RCC 7860 (cell line): ENCODE results near the gene EMC10.
"Not testable (repeated sequence)": the region's sequence is repeated elsewhere in the genome, so short reads cannot be mapped to it uniquely, and the experiment has no call there.

Experiments
- DNase-seq: peaks from one replicate; pipeline ENCODE4 v3.0.0-alpha.2; 2015; ENCODE audit warnings: low spot score
- FAIRE-seq: peaks from 2 replicates; lab custom pipeline; 2012; peaks lifted over from hg19 to GRCh38; lab: Jason Lieb, UNC

The EMC10 gene

GRCh38 chr19:50476224-50476906, at the start of gene EMC10, which contains the start of gene GARIN5A:
Gene EMC10 (plus strand): TSS chr19:50476507. CDS start chr19:50476545, 38 bp downstream.
Gene GARIN5A (minus strand): TSS chr19:50476848. CDS start chr19:50476388, 460 bp downstream.
- DNase-seq (peak; percentile 70), FAIRE-seq (no peak)

- FAIRE-seq = no peak
- DNase-seq = no peak
Observed at GRCh38 chr19:50427318-50427925, 48.9 kb upstream of the EMC10 start.

GRCh38 chr19:50427997-50428425, 48.3 kb upstream of the EMC10 start:
- DNase-seq = no peak
- FAIRE-seq = no peak

- no peak for FAIRE-seq
- no peak for DNase-seq
Observed at GRCh38 chr19:50428772-50429463, 47.4 kb upstream of the EMC10 start.

GRCh38 chr19:50430888-50431342, 45.4 kb upstream of the EMC10 start:
- DNase-seq = no peak
- FAIRE-seq = no peak

GRCh38 chr19:50431343-50432220, 44.7 kb upstream of the EMC10 start:
- DNase-seq = peak; percentile 27
- no peak for FAIRE-seq

- no peak for FAIRE-seq
Observed at GRCh38 chr19:50432221-50433028, 43.9 kb upstream of the EMC10 start, which contains the start of gene MYBPC2. Gene MYBPC2 (plus strand): TSS chr19:50432892. CDS start chr19:50432954, 62 bp downstream.

GRCh38 chr19:50433201-50434180, 42.8 kb upstream of the EMC10 start:
- DNase-seq (no peak), FAIRE-seq (no peak)

More at GRCh38 chr19:50432221-50433028, 43.9 kb upstream of the EMC10 start, which contains the start of gene MYBPC2:
- no peak for DNase-seq

GRCh38 chr19:50434525-50434924, 41.8 kb upstream of the EMC10 start:
- no peak for DNase-seq

GRCh38 chr19:50435221-50435620, 41.1 kb upstream of the EMC10 start:
- FAIRE-seq (no peak), DNase-seq (no peak)

More at GRCh38 chr19:50434525-50434924, 41.8 kb upstream of the EMC10 start:
- FAIRE-seq = no peak

- FAIRE-seq (no peak), DNase-seq (no peak)
Observed at GRCh38 chr19:50435627-50436026, 40.7 kb upstream of the EMC10 start.

GRCh38 chr19:50437862-50438449, 38.4 kb upstream of the EMC10 start:
- no peak for FAIRE-seq
- no peak for DNase-seq

GRCh38 chr19:50439130-50439529, 37.2 kb upstream of the EMC10 start:
- FAIRE-seq = not testable (repeated sequence)

GRCh38 chr19:50444059-50444458, 32.2 kb upstream of the EMC10 start:
- no peak for DNase-seq
- FAIRE-seq = no peak

More at GRCh38 chr19:50439130-50439529, 37.2 kb upstream of the EMC10 start:
- DNase-seq = not testable (repeated sequence)

- FAIRE-seq (no peak), DNase-seq (no peak)
Observed at GRCh38 chr19:50447053-50447452, 29.3 kb upstream of the EMC10 start.

GRCh38 chr19:50447750-50448149, 28.6 kb upstream of the EMC10 start:
- FAIRE-seq (no peak), DNase-seq (no peak)

- DNase-seq = peak; percentile 79
Observed at GRCh38 chr19:50449236-50449899, 26.9 kb upstream of the EMC10 start.

More at GRCh38 chr19:50449236-50449899, 26.9 kb upstream of the EMC10 start:
- no peak for FAIRE-seq
